GM19468 (cell line): Measurements from ENCODE around the gene MARVELD3.
"Not testable (repeated sequence)": the region's sequence is repeated elsewhere in the genome, so short reads cannot be mapped to it uniquely, and the experiment has no call there.

Source experiments
- ATAC-seq: cut with Tn5 transposase; IDR thresholded peaks from one replicate; pipeline ENCODE4 v1.9.1; 2021; ENCODE audit warnings: mild to moderate bottlenecking, moderate library complexity, moderate number of reproducible peaks; ENCODE audit not compliant: unreplicated experiment; ENCODE audit errors: extremely low read depth

Gene MARVELD3

DNA sequence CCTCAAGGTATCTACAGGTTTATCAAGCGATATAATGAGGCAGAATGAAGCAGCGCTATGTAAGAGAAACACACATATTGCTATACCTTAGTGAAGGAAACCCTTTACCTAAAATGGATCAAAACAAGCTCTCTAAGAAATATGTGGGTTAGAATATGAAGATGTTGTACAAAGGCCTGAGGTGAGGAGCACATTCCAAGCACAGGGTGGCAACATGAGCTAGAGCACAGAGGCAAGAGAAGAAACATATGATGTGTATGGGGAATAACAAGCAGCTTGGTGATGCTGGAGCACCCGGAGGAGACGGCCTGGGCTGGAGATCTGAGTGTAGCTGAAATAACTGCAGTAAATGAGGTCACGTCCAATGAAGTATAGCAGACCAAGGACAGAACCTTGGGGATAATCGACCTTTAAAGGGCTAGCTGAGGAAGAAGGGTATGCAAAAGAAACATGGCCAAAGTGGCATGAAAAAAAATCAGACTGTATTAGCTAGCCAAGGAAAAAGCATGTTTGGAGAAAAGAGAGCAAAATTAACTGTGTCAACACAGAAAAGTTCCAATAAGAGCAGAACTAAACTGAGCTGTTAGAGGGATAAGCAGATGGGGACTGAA is 44.0 kb downstream of the MARVELD3 start:
- no peak for ATAC-seq

DNA sequence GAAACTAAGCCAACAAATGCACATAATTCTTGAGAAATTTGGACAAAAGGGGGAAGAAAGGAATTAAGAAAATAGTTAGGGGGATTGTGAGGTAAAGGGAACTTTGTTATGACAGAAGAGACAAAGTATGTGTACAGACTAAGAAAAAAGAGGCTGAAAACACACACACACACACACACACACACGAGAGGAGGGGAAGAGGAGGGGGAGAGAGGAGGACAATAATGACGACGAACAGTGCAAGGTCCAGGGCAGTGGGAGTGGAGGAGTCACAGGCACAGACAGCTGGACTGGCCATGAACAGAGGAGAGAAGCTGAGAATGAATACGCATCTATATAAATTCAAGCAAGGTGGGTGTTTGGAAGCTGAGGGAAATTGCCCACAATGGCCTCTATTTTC is 44.6 kb downstream of the MARVELD3 start:
- ATAC-seq, result no peak

DNA sequence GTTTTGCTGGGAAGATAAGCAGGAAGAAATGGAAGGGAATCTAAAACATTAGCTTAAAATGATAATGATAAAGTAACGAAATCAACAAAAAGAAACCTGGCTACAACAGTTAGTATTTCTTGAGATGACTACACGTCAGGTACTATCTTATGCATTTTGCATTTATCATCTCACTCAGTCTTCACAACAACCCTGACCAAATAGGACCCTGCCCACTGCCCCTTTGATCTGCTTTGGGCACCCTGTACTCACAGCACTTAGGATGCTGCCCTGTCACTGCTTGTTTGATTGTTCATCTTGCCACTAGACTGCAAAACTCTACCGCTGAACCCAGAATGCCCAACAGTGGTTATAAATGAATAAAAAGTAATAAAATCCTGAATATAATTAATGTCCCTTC is 45.2 kb downstream of the MARVELD3 start:
- ATAC-seq, result no peak

DNA sequence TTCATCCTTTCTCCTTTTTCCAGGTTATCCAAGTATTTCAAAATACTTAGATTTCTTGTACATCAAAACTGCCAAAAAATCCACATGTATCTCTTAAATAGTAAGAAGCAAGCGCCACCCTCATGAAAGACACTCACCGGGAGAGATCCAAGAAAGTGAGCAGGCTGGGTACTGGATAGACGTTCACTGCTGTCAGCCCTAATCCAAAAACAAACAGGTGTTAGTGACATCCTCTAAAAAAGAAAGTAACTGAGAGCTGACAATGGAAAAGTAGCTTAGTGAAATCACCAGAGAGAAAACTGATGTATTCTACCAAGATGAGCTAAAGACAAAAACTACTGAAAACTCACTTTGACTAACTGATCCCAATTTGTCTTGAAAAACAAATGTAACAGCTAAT is 46.1 kb downstream of the MARVELD3 start:
- ATAC-seq, result no peak

DNA sequence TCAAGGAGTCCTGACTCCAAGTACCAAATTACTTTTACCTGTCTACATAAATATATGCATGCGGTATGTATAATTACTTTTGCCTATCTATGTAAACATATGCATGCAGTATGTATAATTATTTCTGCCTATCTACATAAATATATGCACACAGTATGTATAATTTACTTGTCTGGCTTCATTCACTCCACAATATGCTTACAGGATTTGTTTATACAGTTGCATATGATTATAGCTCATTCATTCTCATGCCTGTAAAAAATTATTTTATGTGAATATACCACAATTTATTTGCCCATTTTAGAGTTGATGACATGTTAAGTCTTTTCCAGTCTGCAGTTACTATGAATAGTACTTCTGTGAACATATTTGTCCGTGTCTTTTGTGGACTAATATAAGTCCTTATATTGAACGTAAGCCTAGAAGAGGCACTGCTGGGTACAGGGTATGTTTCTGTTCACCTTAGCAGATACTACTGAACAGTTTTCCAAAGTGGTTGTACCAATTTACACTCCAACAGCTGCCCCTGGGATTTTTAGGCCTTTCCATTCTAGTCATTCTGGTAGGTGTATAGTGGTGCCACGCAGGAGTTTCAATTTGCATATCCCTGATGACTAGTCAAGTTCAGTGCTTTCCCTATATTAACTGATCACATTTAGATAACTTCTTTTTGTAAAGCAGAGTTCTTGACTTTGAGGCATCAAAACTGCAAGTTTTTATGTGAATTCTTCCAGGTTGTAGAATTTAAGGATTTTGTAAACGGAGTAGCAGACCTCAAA is 47.0 kb downstream of the MARVELD3 start:
- ATAC-seq, result no peak

DNA sequence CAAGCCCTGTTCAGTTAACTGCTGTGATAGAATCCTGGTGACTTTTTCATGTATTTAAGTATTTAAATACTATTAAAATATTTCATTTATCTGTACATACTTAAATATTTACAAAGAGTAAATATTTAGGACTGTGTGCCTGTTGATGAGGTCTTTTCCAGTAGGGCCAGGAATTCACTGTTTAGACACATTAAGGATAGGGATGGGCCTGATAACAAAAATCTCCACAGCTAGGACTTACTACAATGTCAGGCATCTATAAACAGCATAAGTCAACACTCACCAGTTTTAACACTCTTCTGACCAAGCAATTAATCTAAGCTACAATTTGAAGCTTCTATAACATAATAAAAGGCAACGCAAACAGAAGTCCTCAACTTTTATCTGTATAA is 47.6 kb downstream of the MARVELD3 start:
- no peak for ATAC-seq

DNA sequence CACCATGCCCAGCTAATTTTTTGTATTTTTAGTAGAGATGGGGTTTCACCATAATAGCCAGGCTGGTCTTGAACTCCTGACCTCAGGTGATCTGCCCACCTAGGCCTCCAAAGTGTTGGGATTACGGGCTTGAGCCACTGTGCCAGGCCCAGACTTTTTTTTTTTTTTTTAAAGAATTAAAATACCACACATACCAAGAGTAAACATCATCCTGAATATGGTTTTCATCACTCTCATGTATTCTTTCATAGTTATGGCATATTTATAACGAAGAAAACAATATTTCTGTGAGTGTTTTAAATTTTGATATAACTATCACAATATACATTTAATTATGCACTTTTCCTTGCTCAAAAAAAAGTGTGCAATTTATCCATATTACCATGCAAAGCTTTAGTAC is 48.2 kb downstream of the MARVELD3 start:
- ATAC-seq, result no peak

DNA sequence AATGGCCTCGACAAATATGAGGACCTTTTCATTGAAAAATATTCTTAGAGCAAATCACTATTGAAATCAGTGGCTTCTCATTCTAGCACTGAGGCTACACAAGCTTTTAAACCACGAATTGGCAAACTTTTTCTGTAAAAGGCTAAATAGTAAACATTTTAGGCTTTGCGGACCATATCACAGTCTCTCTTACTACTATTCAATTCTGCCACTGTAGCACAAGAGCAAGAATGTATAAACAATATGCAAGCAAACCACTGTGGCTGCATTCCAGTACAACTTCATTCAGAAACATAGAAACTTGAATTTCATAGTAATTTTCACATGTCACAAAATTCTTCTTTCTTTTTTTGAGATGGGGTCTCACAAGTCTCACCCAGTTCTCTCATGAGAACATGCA is 49.4 kb downstream of the MARVELD3 start:
- no peak for ATAC-seq

DNA sequence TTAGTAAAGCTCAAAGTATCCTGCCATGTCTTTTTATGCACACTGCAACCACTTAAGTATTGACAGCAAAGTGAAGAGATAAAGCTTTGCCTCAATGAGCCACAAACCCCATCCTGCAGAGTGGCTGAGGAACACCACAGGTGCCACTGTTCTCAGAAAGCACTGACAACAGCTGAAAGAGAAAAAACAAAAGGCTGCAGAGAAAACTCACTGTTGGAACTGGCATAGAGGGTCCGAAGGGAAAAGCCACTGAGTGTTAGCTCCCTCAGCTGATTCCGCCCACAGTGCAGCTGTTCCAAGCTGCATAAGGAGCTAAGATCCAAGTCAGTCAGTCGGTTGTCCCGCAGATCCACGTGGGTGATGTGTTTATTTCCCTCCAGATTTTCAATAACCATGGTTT is 50.3 kb downstream of the MARVELD3 start:
- no peak for ATAC-seq

DNA sequence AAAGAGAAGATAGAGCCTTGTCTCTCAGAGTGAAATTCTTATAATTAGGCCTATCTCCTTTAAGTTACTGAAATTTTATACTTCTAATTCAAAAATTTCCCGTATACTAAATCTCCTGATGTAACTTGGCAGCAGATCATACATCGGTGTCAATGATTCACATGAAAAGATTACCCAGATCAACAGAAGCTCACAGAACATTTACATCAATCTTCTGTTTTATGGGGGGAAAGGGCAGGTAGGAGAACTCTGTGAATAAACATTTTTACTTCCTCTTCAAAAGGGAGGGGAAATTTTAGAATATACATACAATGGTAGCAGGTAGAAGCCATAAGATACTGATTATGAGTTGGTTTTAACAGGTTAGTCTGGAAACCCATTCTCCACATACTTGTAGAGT is 55.4 kb downstream of the MARVELD3 start:
- ATAC-seq, result no peak

DNA sequence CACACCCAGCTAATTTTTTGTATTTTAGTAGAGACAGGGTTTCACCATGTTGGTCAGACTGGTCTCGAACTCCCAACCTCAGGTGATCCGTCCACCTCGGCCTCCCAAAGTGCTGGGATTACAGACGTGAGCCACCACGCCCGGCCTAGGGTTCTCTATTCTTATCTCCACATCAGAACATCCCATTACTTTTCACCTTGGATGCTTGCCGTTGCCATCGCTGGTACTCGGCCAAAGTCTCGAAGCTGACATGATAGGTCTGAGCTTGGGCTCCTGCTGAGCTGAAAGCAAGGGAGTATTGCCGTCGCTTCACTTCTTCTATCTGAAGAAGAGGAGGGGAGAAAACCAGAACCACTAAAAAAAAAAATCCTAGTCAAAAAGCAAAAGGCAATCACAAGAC is 58.3 kb downstream of the MARVELD3 start:
- ATAC-seq, result not testable (repeated sequence)
